SK-N-SH (cell line): Measurements from ENCODE around the gene TP53I11. TPM values are rescaled to one million over a fixed set of nuclear protein-coding genes. Genes with fewer than 3 reads are reported as not detected.

Source experiments
- CTCF ChIA-PET: fragments of 300-600, 350-600 bp; formaldehyde crosslinking; extraction: SDS; loops from one replicate; lab custom pipeline; 2021; lab: Yijun Ruan, JAX
- POLR2A ChIA-PET: fragments of 350-600 bp; sonication (Branson Sonifier 250); formaldehyde crosslinking; extraction: SDS; loops from one replicate; lab custom pipeline; 2020; ENCODE audit warnings: antibody characterized with exemption, inconsistent platforms; lab: Yijun Ruan, JAX
- DNase-seq: peaks from one replicate; pipeline ENCODE4 v3.0.0; 2012
- H2AFZ ChIP-seq: fragments of 200-600 bp; sonication (generic); 2 replicates; pipeline ENCODE4 v1.8.1; 2016; ENCODE audit warnings: antibody characterized with exemption, mild to moderate bottlenecking, low read depth
- H3F3A ChIP-seq: fragments of 200-600 bp; sonication (generic); replicated peaks from 2 replicates; pipeline ENCODE3; 2016; ENCODE audit warnings: antibody characterized with exemption, mild to moderate bottlenecking; ENCODE audit not compliant: insufficient read depth
- H3K27ac ChIP-seq, 2 experiments: fragments of 200-500 bp in 1 of 2; fragments of 200-600 bp in 1 of 2; sonication (Bioruptor generic) in 1 of 2; sonication (generic), shearing (Covaris generic) in 1 of 2; 2 replicates each; pipeline versions ENCODE4 v1.5.1 to v1.6.1; 2014 to 2016; ENCODE audit warnings: low read depth in 2 of 2, inconsistent platforms in 1 of 2, low read length in 1 of 2, mild to moderate bottlenecking in 1 of 2, mixed read lengths in 1 of 2
- H3K27me3 ChIP-seq: fragments of 200-600 bp; sonication (generic), shearing (Covaris generic); 2 replicates; pipeline ENCODE4 v1.6.1; 2016; ENCODE audit warnings: mixed run types; ENCODE audit not compliant: insufficient read depth
- H3K36me3 ChIP-seq, 2 experiments: fragments of 200-500 bp in 1 of 2; fragments of 200-600 bp in 1 of 2; sonication (Bioruptor generic) in 1 of 2; sonication (generic) in 1 of 2; replicated peaks in 1 of 2; 2 replicates each; pipeline versions ENCODE3 to v1.5.1; 2014 to 2016; ENCODE audit warnings: low read length in 1 of 2, mild to moderate bottlenecking in 1 of 2; ENCODE audit not compliant: insufficient read depth in 2 of 2, control insufficient read depth in 1 of 2
- H3K4me1 ChIP-seq, 2 experiments: fragments of 200-500 bp in 1 of 2; fragments of 200-600 bp in 1 of 2; sonication (Bioruptor generic) in 1 of 2; sonication (generic), shearing (Covaris generic) in 1 of 2; 2 replicates each; pipeline versions ENCODE4 v1.5.1 to v1.6.1; 2014 to 2016; ENCODE audit warnings: low read depth in 1 of 2, low read length in 1 of 2, mixed run types in 1 of 2; ENCODE audit not compliant: insufficient read depth in 2 of 2, control insufficient read depth in 1 of 2
- H3K4me2 ChIP-seq: fragments of 200-600 bp; sonication (generic), shearing (Covaris generic); 2 replicates; pipeline ENCODE4 v1.6.1; 2017; ENCODE audit warnings: mixed run types
- H3K4me3 ChIP-seq, 2 experiments: fragments of 200-500 bp in 1 of 2; fragments of 200-600 bp in 1 of 2; sonication (Bioruptor generic) in 1 of 2; sonication (generic), shearing (Covaris generic) in 1 of 2; 2 replicates each; pipeline versions ENCODE4 v1.5.1 to v1.8.1; 2014 to 2016; ENCODE audit warnings: low read depth in 2 of 2, inconsistent platforms in 1 of 2, low read length in 1 of 2, mild to moderate bottlenecking in 1 of 2, mixed read lengths in 1 of 2, moderate library complexity in 1 of 2
- H3K79me2 ChIP-seq: fragments of 200-600 bp; sonication (generic); 2 replicates; pipeline ENCODE4 v1.8.1; 2017; ENCODE audit warnings: mild to moderate bottlenecking; ENCODE audit not compliant: insufficient read depth
- H3K9ac ChIP-seq: fragments of 200-600 bp; sonication (generic); 2 replicates; pipeline ENCODE4 v1.6.1; 2017; ENCODE audit warnings: mixed run types
- H3K9me2 ChIP-seq: fragments of 200-600 bp; sonication (generic); 2 replicates; pipeline ENCODE4 v1.6.1; 2017; ENCODE audit warnings: mixed run types
- H3K9me3 ChIP-seq: fragments of 200-600 bp; sonication (generic); 2 replicates; pipeline ENCODE4 v1.6.1; 2017; ENCODE audit warnings: mixed run types, mild to moderate bottlenecking, moderate library complexity
- H4K20me1 ChIP-seq: fragments of 200-600 bp; sonication (generic); 2 replicates; pipeline ENCODE4 v1.6.1; 2017; ENCODE audit warnings: mild to moderate bottlenecking, mixed run types; ENCODE audit not compliant: insufficient read depth
- CHD2 ChIP-seq: fragments of 150-350 bp; IDR thresholded peaks from 2 replicates; pipeline ENCODE4 v1.6.1; 2018; ENCODE audit warnings: low read length; ENCODE audit not compliant: partially characterized antibody
- EP300 ChIP-seq, 2 experiments: IDR thresholded peaks; 2 replicates each; pipeline versions ENCODE4 v1.4.0 to v1.6.1; 2012; ENCODE audit warnings: borderline replicate concordance in 1 of 2, low read depth in 1 of 2, low read length in 1 of 2
- FOXJ3 ChIP-seq: sonication (generic); formaldehyde crosslinking; IDR thresholded peaks from 2 replicates; pipeline ENCODE4 v1.5.1; 2020; ENCODE audit warnings: mild to moderate bottlenecking, missing genetic modification reagents
- GABPA ChIP-seq: IDR thresholded peaks from 2 replicates; pipeline ENCODE4 v1.4.0; 2012; ENCODE audit warnings: low read depth, mild to moderate bottlenecking
- MAX ChIP-seq: IDR thresholded peaks from 2 replicates; pipeline ENCODE4 v1.4.0; 2012; ENCODE audit warnings: low read depth
- MEF2A ChIP-seq: IDR thresholded peaks from 2 replicates; pipeline ENCODE4 v1.4.0; 2012; ENCODE audit warnings: low read depth, borderline replicate concordance
- MXI1 ChIP-seq: IDR thresholded peaks from 2 replicates; pipeline ENCODE4 v1.6.1; 2012; ENCODE audit warnings: mild to moderate bottlenecking, low read depth, low read length, improper control_type of control experiment
- PBX3 ChIP-seq: IDR thresholded peaks from 2 replicates; pipeline ENCODE4; 2012
- RAD21 ChIP-seq: IDR thresholded peaks from 2 replicates; pipeline ENCODE4 v1.6.1; 2012; ENCODE audit warnings: mild to moderate bottlenecking, low read length
- RCOR1 ChIP-seq: fragments of 150-350 bp; IDR thresholded peaks from 2 replicates; pipeline ENCODE4 v1.6.1; 2017; ENCODE audit warnings: antibody characterized with exemption, low read length
- TAF1 ChIP-seq: IDR thresholded peaks from 2 replicates; pipeline ENCODE4 v1.6.1; 2012; ENCODE audit warnings: low read depth, mild to moderate bottlenecking, low read length, moderate library complexity, borderline replicate concordance
- TCF12 ChIP-seq: IDR thresholded peaks from 2 replicates; pipeline ENCODE4 v1.4.0; 2012
- TEAD4 ChIP-seq: IDR thresholded peaks from 2 replicates; pipeline ENCODE4 v1.4.0; 2012; ENCODE audit warnings: mild to moderate bottlenecking, borderline replicate concordance; ENCODE audit not compliant: insufficient read depth
- USF1 ChIP-seq: IDR thresholded peaks from 2 replicates; pipeline ENCODE4 v1.4.0; 2012; ENCODE audit warnings: low read depth, borderline replicate concordance
- YY1 ChIP-seq: IDR thresholded peaks from 2 replicates; pipeline ENCODE4 v1.4.0; 2012; ENCODE audit warnings: low read depth, mild to moderate bottlenecking
- ZBTB33 ChIP-seq: IDR thresholded peaks from 2 replicates; pipeline ENCODE4 v1.4.0; 2012; ENCODE audit warnings: low read depth, borderline replicate concordance
- WGBS: methylation state at CpG from one replicate; pipeline ENCODE4 v1.1.6; 2017; ENCODE audit warnings: low lambda C conversion rate; 5-methylcytosine and 5-hydroxymethylcytosine counted together
- polyA plus RNA-seq, 3 experiments: library from polyadenylated mRNA; depleted of rRNA; stranded (reverse); fragments of >200 nt; gene quantifications; 2 replicates each; pipeline ENCODE4 v1.2.3, GENCODE V29; 2012
- TF ChIP-seq, protein P1 (sequence below): IDR thresholded peaks from 2 replicates; pipeline ENCODE4 v1.6.1; 2012; ENCODE audit warnings: mild to moderate bottlenecking, low read depth, low read length, moderate library complexity

The TP53I11 gene
- polyA plus RNA-seq, 1 of the 3 experiments (the other 2 are of a cell fraction) = 6.6 TPM

- Histone ChIP-seq H3K9me2 (no peaks in the 10 kb centered on the region), H3K79me2 (no peaks in the 10 kb centered on the region), H3K9ac (no peak overlapping the region), H2AFZ (no peak overlapping the region), H3K36me3 (no peaks in the 10 kb centered on the region), H3F3A (no peaks in the 10 kb centered on the region), H3K4me1 (no peaks in the 10 kb centered on the region; a peak in 1 of 4 replicates), H3K4me2 (no peak overlapping the region), H3K4me3 (no peak overlapping the region)
- POLR2A ChIA-PET = no interaction called here
- CTCF ChIA-PET = interaction anchor here (1.8 to 5.6 kb wide), 2 partner anchors 27 to 140 kb away, joined by 8 to 35 read pairs; no protein-coding TSS in a partner anchor
- WGBS = 84% methylated on average over 5 of the region's 5 CpGs
- no peak for DNase-seq
- TF ChIP-seq TCF12 (no peak), GABPA (no peak), FOXJ3 (CRISPR knock-in tag) (no peak), EP300 (IDR thresholded peaks at IDR 0.05; ENCODE audit: borderline replicate concordance in 1 of 2, low read depth in 1 of 2, low read length in 1 of 2) (no peak), MEF2A (no peak), USF1 (no peak), PBX3 (no peak), RCOR1 (no peak), MXI1 (no peak), YY1 (no peak), CHD2 (no peak)
- TF ChIP-seq, protein P1, sequence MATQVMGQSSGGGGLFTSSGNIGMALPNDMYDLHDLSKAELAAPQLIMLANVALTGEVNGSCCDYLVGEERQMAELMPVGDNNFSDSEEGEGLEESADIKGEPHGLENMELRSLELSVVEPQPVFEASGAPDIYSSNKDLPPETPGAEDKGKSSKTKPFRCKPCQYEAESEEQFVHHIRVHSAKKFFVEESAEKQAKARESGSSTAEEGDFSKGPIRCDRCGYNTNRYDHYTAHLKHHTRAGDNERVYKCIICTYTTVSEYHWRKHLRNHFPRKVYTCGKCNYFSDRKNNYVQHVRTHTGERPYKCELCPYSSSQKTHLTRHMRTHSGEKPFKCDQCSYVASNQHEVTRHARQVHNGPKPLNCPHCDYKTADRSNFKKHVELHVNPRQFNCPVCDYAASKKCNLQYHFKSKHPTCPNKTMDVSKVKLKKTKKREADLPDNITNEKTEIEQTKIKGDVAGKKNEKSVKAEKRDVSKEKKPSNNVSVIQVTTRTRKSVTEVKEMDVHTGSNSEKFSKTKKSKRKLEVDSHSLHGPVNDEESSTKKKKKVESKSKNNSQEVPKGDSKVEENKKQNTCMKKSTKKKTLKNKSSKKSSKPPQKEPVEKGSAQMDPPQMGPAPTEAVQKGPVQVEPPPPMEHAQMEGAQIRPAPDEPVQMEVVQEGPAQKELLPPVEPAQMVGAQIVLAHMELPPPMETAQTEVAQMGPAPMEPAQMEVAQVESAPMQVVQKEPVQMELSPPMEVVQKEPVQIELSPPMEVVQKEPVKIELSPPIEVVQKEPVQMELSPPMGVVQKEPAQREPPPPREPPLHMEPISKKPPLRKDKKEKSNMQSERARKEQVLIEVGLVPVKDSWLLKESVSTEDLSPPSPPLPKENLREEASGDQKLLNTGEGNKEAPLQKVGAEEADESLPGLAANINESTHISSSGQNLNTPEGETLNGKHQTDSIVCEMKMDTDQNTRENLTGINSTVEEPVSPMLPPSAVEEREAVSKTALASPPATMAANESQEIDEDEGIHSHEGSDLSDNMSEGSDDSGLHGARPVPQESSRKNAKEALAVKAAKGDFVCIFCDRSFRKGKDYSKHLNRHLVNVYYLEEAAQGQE = no peak
- TF ChIP-seq, all 33 proteins: peak for 0
- Histone ChIP-seq H4K20me1 (no peaks in the 10 kb centered on the region), H3K27ac (no peak overlapping the region), H3K9me3 (no peaks in the 10 kb centered on the region), H3K27me3 (peaks cover 6% of the 10 kb centered on the region; the same call in 1 of the 2 replicates)
These were observed 13.3 kb upstream of the TP53I11 start for GRCh38 chr11:44963948-44964347.

DNA sequence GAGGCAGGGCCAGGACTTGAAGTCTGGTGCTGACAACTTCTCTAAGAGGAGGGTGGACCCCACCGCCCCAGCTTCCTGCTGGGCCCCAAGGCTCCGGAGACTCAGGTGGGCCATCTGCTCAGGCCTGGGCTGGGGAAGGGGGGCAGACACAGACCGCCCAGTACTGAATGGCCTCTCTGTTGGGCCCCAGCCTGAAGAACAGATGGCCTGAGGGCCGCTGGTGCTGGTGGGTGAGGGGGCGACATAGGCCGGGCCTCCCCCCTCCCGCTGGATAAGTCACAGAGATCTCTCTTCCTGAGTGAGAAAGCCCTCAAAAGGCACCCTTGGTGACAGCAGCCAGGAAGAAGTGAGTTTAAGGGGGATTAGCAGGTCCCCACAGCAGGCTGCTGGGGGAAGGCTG, 12.5 kb upstream of the TP53I11 start:
- Histone ChIP-seq H3K4me3 (no peak overlapping the region), H2AFZ (no peak overlapping the region), H4K20me1 (no peaks in the 10 kb centered on the region), H3K27ac (no peak overlapping the region), H3K9ac (no peak overlapping the region), H3K9me3 (no peaks in the 10 kb centered on the region), H3K79me2 (no peaks in the 10 kb centered on the region), H3K4me1 (no peaks in the 10 kb centered on the region; a peak in 1 of 4 replicates), H3K9me2 (no peaks in the 10 kb centered on the region), H3K4me2 (no peak overlapping the region), H3F3A (no peaks in the 10 kb centered on the region), H3K27me3 (peaks cover 6% of the 10 kb centered on the region; the same call in 1 of the 2 replicates), H3K36me3 (no peaks in the 10 kb centered on the region)
- POLR2A ChIA-PET = no interaction called here
- WGBS = 94% methylated on average over 6 of the region's 7 CpGs
- peak; percentile 47 for DNase-seq
- CTCF ChIA-PET = interaction anchor here (1.8 to 5.6 kb wide), 2 partner anchors 27 to 141 kb away, joined by 8 to 35 read pairs; no protein-coding TSS in a partner anchor
- TF ChIP-seq PBX3 (no peak), TAF1 (no peak), TEAD4 (no peak), ZBTB33 (no peak), FOXJ3 (CRISPR knock-in tag) (no peak), MAX (no peak), RAD21 (no peak)
